K562 (cell line): ENCODE results near the gene TAS1R3. TPM values are rescaled to one million over a fixed set of nuclear protein-coding genes. Genes with fewer than 3 reads are reported as not detected.
A peak's percentile ranks its signal among the peaks of the same experiment; 100 is the strongest.

ENCODE experiments used
- ATAC-seq: fragments of 200-7000 bp; cut with Tn5 transposase; 3 replicates; pipeline ENCODE4 v1.9.1; 2020; ENCODE audit warnings: moderate library complexity
- BruUV-seq: library from RNA; stranded (reverse); fragments of 400-500 nt; replicated peaks from 2 replicates; lab custom pipeline; 2021; lab: Mats Ljungman, UMichigan
- CTCF ChIA-PET: fragments of 300-600 bp; formaldehyde crosslinking; extraction: SDS; loops from one replicate; lab custom pipeline; 2021; ENCODE audit warnings: low intra/inter-chr PET ratio; lab: Yijun Ruan, JAX
- POLR2A ChIA-PET: fragments of 300-600, 350-650 bp; sonication (Branson Sonifier 250); formaldehyde crosslinking; extraction: SDS; loops from one replicate; lab custom pipeline; 2021; ENCODE audit warnings: antibody characterized with exemption, inconsistent platforms; lab: Yijun Ruan, JAX
- DNase-seq, 4 experiments: peaks; one replicate each; pipeline versions ENCODE4 v3.0.0 to v3.0.0-alpha.2; 2011 to 2018; ENCODE audit warnings: low spot score in 3 of 4, mixed read lengths in 3 of 4; ENCODE audit errors: extremely low read depth in 1 of 4
- FAIRE-seq: peaks from 2 replicates; lab custom pipeline; 2011; peaks lifted over from hg19 to GRCh38; lab: Jason Lieb, UNC
- H2AFZ ChIP-seq: 2 replicates; pipeline ENCODE4 v1.6.0; 2011; ENCODE audit warnings: low read depth, low read length, control low read depth, inconsistent platforms
- H3K27ac ChIP-seq: fragments of 200-600 bp; 3 replicates; pipeline ENCODE4 v1.8.0; 2011; ENCODE audit warnings: low read depth, mild to moderate bottlenecking, control low read depth, inconsistent platforms, low read length, moderate library complexity, mixed read lengths; ENCODE audit errors: extremely low read depth
- H3K27me3 ChIP-seq, 2 experiments: fragments of 300-600 bp in 1 of 2; 2 replicates in 1 of 2; 3 replicates in 1 of 2; pipeline versions ENCODE4 v1.6.0 to v1.8.0; 2011; ENCODE audit warnings: inconsistent platforms in 2 of 2, low read length in 2 of 2, mild to moderate bottlenecking in 1 of 2, mixed read lengths in 1 of 2, moderate library complexity in 1 of 2; ENCODE audit not compliant: control insufficient read depth in 2 of 2, insufficient read depth in 2 of 2
- H3K36me3 ChIP-seq: fragments of 300-600 bp; 3 replicates; pipeline ENCODE4 v1.8.0; 2011; ENCODE audit warnings: mild to moderate bottlenecking, low read length, inconsistent platforms; ENCODE audit not compliant: control insufficient read depth, insufficient read depth
- H3K4me1 ChIP-seq, 2 experiments: fragments of 200-600 bp in 1 of 2; replicated peaks in 1 of 2; 2 replicates in 1 of 2; 3 replicates in 1 of 2; pipeline versions ENCODE4 v1.5.1 to v1.8.0; 2011; ENCODE audit warnings: inconsistent platforms in 2 of 2, low read length in 2 of 2, mild to moderate bottlenecking in 1 of 2, mixed read lengths in 1 of 2, moderate library complexity in 1 of 2; ENCODE audit not compliant: control insufficient read depth in 2 of 2, insufficient read depth in 2 of 2
- H3K4me2 ChIP-seq: 2 replicates; pipeline ENCODE4 v1.6.1; 2011; ENCODE audit warnings: low read length, control low read depth, inconsistent platforms, mixed read lengths; ENCODE audit not compliant: insufficient read depth
- H3K4me3 ChIP-seq: fragments of 200-600 bp; sonication (generic), shearing (Covaris generic); 2 replicates; pipeline ENCODE4 v1.5.1; 2016; ENCODE audit warnings: control low read depth, inconsistent platforms
- H3K79me2 ChIP-seq: fragments of 200-600 bp; 3 replicates; pipeline ENCODE4 v1.8.0; 2011; ENCODE audit warnings: low read length, inconsistent platforms; ENCODE audit not compliant: control insufficient read depth, insufficient read depth
- H3K9ac ChIP-seq, 2 experiments: 2 replicates each; pipeline versions ENCODE4 v1.6.0 to v1.6.1; 2011; ENCODE audit warnings: low read depth in 2 of 2, low read length in 2 of 2, control low read depth in 1 of 2, inconsistent platforms in 1 of 2, mild to moderate bottlenecking in 1 of 2, mixed read lengths in 1 of 2; ENCODE audit not compliant: insufficient read depth in 1 of 2
- H3K9me1 ChIP-seq: one replicate; pipeline ENCODE4 v1.6.0; 2011; ENCODE audit warnings: inconsistent platforms, mild to moderate bottlenecking, low read length, moderate library complexity; ENCODE audit not compliant: control insufficient read depth, insufficient read depth
- H3K9me3 ChIP-seq: replicated peaks from 2 replicates; pipeline ENCODE4 v1.5.1; 2011; ENCODE audit warnings: low read depth, low read length, inconsistent platforms; ENCODE audit not compliant: control insufficient read depth, insufficient read depth
- H4K20me1 ChIP-seq: replicated peaks from 2 replicates; pipeline ENCODE4 v1.6.1; 2011; ENCODE audit warnings: low read length, inconsistent platforms, mixed read lengths; ENCODE audit not compliant: control insufficient read depth, insufficient read depth
- HDAC1 ChIP-seq, 2 experiments: fragments of 450-650 bp; IDR thresholded peaks; 2 replicates each; pipeline ENCODE4 v1.6.1; 2016 to 2017; ENCODE audit warnings: inconsistent platforms in 1 of 2, mild to moderate bottlenecking in 1 of 2, moderate library complexity in 1 of 2
- NCOA1 ChIP-seq: fragments of 450-650 bp; IDR thresholded peaks from 2 replicates; pipeline ENCODE4 v1.6.1; 2016; ENCODE audit warnings: low read depth
- PHF20 ChIP-seq: fragments of 450-650 bp; IDR thresholded peaks from 2 replicates; pipeline ENCODE4 v1.6.1; 2018; ENCODE audit not compliant: partially characterized antibody
- WHSC1 ChIP-seq: IDR thresholded peaks from one replicate; pipeline ENCODE4 v1.6.1; 2012; ENCODE audit warnings: low read length, control low read depth, inconsistent platforms
- WGBS: fragments of 100-300 bp; shearing (Covaris generic); methylation state at CpG from one replicate; pipeline ENCODE4 v1.1.6; 2016; ENCODE audit warnings: low coverage, mixed read lengths; ENCODE audit not compliant: insufficient coverage; ENCODE audit errors: missing lambda C conversion rate; 5-methylcytosine and 5-hydroxymethylcytosine counted together
- in situ Hi-C: fragments of 300-500 bp; cut with MboI; formaldehyde crosslinking; loops from 4 replicates; pipeline ENCODE4 v1.15.0; 2018; ENCODE audit warnings: inconsistent platforms, mixed read lengths
- intact Hi-C: fragments of 100-400 bp; cut with micrococcal nuclease; formaldehyde crosslinking; loops from 2 replicates; pipeline ENCODE4 v1.14.2; 2022
- polyA plus RNA-seq, 8 experiments: library from polyadenylated mRNA; depleted of rRNA in 4 of 8; stranded (reverse) in 5 of 8; unstranded in 3 of 8; fragments of >200 nt; fragmentation: Nextera tagmentation in 2 of 8; fragmentation: Illumina TruSeq in 1 of 8; extraction: Ambion mirVana in 2 of 8; extraction: Trizol in 1 of 8; gene quantifications; 2 replicates each; pipeline versions ENCODE4 v1.2.1 to v1.2.3, GENCODE V29; 2011 to 2014; ENCODE audit warnings: inconsistent platforms in 1 of 8, missing spikeins in 1 of 8
- total RNA-seq, 7 experiments: library from RNA; depleted of rRNA in 6 of 7; stranded (reverse); fragments of >200 nt in 6 of 7; fragmentation: Illumina TruSeq in 2 of 7; extraction: Trizol in 2 of 7; gene quantifications; 2 replicates each; pipeline versions ENCODE4 v1.2.1 to v1.2.3, GENCODE V29; 2011 to 2021; ENCODE audit warnings: low replicate concordance in 1 of 7
- TF ChIP-seq, protein P1 (sequence below): sonication (generic); formaldehyde crosslinking; IDR thresholded peaks from 2 replicates; pipeline ENCODE4 v1.8.0; 2022; ENCODE audit warnings: mild to moderate bottlenecking, missing genetic modification reagents

Gene TAS1R3
- total and polyA plus RNA-seq, 9 of the 15 experiments (the other 6 are each of a cell fraction or from before 2014, with no cell fraction given): 0.07 to 0.13 TPM; not detected in 7

DNA sequence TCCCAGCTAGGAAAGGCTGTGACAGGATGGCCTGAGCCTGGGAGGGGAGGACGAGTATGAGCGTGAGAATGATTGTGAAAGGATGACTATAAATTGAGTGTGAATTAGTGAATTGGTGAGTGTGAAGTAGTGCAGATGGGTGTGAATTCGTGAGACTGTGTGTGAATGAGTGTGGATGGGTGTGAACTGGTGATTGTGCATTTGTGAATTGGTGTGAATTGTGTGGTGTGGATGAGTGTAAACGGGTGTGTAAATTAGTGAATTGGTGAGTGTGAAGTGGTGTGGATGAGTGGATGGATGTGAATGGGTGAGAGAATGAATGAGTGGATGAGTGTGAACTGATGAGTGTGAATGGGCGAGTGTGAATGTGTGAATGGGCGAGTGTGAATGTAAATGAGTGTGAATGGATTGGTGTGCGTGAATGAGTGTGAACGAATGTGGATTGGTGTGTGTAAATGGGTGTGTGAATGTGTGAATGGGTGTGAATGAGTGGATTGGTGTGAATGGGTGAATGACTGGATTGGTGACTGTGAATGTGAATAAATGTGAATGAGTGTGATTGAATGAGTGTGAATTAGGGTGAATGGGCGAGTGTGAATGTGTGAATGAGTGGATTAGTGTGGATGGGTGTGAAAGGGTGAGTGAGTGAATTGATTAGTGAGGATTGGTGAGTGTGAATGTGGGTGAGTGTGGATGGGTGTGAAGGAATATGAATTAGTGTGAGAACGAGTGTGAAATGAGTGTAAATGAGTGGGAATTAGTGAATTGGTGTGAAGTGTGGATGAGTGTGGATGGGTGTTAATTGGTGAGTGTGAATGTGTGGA is 35.0 kb downstream of the TAS1R3 start (continued):
- TF ChIP-seq, protein P1, sequence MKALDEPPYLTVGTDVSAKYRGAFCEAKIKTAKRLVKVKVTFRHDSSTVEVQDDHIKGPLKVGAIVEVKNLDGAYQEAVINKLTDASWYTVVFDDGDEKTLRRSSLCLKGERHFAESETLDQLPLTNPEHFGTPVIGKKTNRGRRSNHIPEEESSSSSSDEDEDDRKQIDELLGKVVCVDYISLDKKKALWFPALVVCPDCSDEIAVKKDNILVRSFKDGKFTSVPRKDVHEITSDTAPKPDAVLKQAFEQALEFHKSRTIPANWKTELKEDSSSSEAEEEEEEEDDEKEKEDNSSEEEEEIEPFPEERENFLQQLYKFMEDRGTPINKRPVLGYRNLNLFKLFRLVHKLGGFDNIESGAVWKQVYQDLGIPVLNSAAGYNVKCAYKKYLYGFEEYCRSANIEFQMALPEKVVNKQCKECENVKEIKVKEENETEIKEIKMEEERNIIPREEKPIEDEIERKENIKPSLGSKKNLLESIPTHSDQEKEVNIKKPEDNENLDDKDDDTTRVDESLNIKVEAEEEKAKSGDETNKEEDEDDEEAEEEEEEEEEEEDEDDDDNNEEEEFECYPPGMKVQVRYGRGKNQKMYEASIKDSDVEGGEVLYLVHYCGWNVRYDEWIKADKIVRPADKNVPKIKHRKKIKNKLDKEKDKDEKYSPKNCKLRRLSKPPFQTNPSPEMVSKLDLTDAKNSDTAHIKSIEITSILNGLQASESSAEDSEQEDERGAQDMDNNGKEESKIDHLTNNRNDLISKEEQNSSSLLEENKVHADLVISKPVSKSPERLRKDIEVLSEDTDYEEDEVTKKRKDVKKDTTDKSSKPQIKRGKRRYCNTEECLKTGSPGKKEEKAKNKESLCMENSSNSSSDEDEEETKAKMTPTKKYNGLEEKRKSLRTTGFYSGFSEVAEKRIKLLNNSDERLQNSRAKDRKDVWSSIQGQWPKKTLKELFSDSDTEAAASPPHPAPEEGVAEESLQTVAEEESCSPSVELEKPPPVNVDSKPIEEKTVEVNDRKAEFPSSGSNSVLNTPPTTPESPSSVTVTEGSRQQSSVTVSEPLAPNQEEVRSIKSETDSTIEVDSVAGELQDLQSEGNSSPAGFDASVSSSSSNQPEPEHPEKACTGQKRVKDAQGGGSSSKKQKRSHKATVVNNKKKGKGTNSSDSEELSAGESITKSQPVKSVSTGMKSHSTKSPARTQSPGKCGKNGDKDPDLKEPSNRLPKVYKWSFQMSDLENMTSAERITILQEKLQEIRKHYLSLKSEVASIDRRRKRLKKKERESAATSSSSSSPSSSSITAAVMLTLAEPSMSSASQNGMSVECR: 0 out of 2 replicates have a peak, but pooled peaks have one; percentile 1
- peak; percentile 9 for TF ChIP-seq PHF20
- TF ChIP-seq, all 486 proteins: peak for 13

DNA sequence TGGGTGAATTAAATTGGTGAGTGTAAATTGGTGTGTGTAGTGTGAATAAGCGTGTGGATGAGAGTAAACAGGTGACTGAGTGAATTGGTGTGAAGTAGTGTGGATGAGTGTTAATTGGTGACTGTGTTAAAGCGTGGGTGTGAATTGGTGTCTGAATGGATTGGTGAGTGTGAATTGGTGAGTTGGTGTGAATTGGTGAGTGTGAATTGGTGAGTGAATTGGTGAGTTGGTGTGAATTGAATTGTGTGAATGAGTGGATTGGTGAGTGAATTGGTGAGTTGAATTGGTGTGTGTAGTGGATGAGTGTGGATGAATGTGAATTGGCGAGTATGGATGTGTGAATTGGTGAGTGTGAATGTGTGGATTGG is 35.6 kb downstream of the TAS1R3 start:
- Histone ChIP-seq H3K4me2 (no peak overlapping the region), H3K9me3 (peaks cover 10% of the 10 kb centered on the region), H3K27me3 (no peaks in the 10 kb centered on the region), H3K4me3 (no peak overlapping the region), H3K36me3 (peaks cover 5% of the 10 kb centered on the region; the same call in 2 of the 3 replicates), H2AFZ (no peak overlapping the region), H3K79me2 (peaks cover 2% of the 10 kb centered on the region; the same call in 1 of the 3 replicates), H3K9ac (no peak overlapping the region), H4K20me1 (peaks cover 3% of the 10 kb centered on the region; the same call in 1 of the 2 replicates), H3K4me1 (peaks cover 5 to 17% of the 10 kb centered on the region in 2 experiments), H3K27ac (no peak overlapping the region)
- ATAC-seq (no peak), DNase-seq (no peak)
- intact Hi-C loops: no loop called here
- in situ Hi-C loops: loop anchor here (10.0 kb wide), 1 partner anchor 548 kb away; the partner anchor contains the start of genes CALML6 and TMEM52
- BruUV-seq: no TSS peak
- 57% methylated on average over 3 of the region's 3 CpGs for WGBS
- TF ChIP-seq NCOA1: peak; percentile 25; the same call in 1 of the 2 replicates
- peak in 1 of 2 experiments; percentile 31; a peak in 1 of 4 replicates for TF ChIP-seq HDAC1 (IDR thresholded peaks at IDR 0.05)
- no peak for TF ChIP-seq WHSC1
- TF ChIP-seq, all 486 proteins: peak for 2
- no peak for FAIRE-seq
- H3K9me1 ChIP-seq: peaks cover 5% of the 10 kb centered on the region
- ChIA-PET POLR2A (no interaction called here), CTCF (no interaction called here)
